ENCODE measurements around the gene THSD7A.

DNA sequence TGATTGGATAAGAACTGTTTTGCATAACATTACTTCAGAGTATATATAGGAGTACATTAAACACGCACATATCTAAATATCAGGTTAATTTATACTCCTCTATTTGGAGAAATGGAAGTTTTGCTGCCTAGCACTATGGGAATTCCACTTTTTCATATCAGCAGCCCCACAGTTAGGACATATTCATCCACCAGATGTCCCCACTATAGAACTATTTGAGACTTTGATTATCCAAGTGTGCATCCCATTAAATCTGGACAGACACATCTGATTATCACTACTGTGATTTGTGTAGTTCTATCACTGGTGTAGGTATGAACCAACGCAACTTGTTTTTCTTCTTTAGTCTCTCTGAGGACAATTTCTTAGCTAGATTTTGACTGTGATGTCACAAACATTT is 345.7 kb downstream of the THSD7A start:
- no peak for TF ChIP-seq POLR2A (IDR thresholded peaks at IDR 0.05)
- TF ChIP-seq, protein P1, sequence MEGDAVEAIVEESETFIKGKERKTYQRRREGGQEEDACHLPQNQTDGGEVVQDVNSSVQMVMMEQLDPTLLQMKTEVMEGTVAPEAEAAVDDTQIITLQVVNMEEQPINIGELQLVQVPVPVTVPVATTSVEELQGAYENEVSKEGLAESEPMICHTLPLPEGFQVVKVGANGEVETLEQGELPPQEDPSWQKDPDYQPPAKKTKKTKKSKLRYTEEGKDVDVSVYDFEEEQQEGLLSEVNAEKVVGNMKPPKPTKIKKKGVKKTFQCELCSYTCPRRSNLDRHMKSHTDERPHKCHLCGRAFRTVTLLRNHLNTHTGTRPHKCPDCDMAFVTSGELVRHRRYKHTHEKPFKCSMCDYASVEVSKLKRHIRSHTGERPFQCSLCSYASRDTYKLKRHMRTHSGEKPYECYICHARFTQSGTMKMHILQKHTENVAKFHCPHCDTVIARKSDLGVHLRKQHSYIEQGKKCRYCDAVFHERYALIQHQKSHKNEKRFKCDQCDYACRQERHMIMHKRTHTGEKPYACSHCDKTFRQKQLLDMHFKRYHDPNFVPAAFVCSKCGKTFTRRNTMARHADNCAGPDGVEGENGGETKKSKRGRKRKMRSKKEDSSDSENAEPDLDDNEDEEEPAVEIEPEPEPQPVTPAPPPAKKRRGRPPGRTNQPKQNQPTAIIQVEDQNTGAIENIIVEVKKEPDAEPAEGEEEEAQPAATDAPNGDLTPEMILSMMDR (IDR thresholded peaks at IDR 0.05) = no peak

All from tibial nerve (tissue), 3 donors.